Astrocyte of the cerebellum (primary cell): Measurements from ENCODE around the gene FNTB.

ENCODE experiments used
- DNase-seq: peaks from one replicate; pipeline ENCODE4 v3.0.0-alpha.2; 2011; ENCODE audit warnings: low read depth
- H3K4me3 ChIP-seq: 2 replicates; pipeline ENCODE4 v1.5.1; 2011; ENCODE audit warnings: mild to moderate bottlenecking, low read depth, low read length, moderate library complexity
- in situ Hi-C: cut with HindIII; loops from 2 replicates; pipeline ENCODE4 v1.10.0; 2017; ENCODE audit warnings: low sequenced_read_pairs
- TF ChIP-seq, protein P1 (sequence below): IDR thresholded peaks from 2 replicates; pipeline ENCODE4 v1.5.1; 2012; ENCODE audit warnings: low read length, low read depth, moderate library complexity, mild to moderate bottlenecking; ENCODE audit errors: missing control alignments

Gene FNTB

DNA sequence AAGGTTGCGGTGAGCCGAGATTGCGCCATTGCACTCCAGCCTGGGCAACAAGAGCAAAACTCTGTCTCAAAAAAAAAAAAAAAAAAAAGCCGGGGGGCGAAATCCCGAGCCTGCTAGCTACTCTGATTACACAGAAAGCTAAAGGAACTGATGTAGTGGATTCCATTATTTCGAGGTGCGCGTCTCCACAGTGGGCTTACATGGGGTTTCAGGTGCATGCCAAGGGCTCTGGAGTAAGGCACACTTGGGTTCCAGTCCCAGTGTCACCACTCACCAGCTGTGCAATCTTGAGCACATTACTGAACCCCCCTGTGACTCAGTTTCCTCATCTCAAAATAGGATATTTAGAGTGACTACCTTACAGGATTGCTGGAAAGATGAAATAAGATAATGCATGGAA, 12.9 kb upstream of the FNTB start:
- in situ Hi-C loops = no loop called here
- no peak for DNase-seq
- TF ChIP-seq, protein P1, sequence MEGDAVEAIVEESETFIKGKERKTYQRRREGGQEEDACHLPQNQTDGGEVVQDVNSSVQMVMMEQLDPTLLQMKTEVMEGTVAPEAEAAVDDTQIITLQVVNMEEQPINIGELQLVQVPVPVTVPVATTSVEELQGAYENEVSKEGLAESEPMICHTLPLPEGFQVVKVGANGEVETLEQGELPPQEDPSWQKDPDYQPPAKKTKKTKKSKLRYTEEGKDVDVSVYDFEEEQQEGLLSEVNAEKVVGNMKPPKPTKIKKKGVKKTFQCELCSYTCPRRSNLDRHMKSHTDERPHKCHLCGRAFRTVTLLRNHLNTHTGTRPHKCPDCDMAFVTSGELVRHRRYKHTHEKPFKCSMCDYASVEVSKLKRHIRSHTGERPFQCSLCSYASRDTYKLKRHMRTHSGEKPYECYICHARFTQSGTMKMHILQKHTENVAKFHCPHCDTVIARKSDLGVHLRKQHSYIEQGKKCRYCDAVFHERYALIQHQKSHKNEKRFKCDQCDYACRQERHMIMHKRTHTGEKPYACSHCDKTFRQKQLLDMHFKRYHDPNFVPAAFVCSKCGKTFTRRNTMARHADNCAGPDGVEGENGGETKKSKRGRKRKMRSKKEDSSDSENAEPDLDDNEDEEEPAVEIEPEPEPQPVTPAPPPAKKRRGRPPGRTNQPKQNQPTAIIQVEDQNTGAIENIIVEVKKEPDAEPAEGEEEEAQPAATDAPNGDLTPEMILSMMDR = no peak
- H3K4me3 ChIP-seq = no peak overlapping the region

DNA sequence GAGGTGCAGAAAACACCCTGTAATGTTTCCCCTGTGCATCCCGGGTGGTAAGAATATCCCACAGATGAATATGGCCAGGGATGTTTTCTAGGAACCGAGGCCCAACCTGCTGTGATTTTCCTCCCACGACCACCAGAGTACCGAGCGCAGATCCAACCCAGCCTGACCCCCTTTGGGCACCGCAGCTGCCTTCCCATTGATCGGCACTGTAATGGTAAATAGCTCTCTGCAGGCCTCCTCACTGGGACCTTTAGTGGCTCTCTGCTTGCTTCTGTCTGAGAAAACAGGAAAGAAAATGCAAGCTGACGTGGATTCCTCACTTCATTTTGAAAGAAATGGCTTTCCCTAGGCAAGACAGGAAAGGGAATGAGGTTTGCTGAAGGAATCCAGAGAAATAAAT, 12.1 kb upstream of the FNTB start:
- H3K4me3 ChIP-seq = no peak overlapping the region
- DNase-seq = no peak
- in situ Hi-C loops = no loop called here
- TF ChIP-seq, protein P1 = no peak

DNA sequence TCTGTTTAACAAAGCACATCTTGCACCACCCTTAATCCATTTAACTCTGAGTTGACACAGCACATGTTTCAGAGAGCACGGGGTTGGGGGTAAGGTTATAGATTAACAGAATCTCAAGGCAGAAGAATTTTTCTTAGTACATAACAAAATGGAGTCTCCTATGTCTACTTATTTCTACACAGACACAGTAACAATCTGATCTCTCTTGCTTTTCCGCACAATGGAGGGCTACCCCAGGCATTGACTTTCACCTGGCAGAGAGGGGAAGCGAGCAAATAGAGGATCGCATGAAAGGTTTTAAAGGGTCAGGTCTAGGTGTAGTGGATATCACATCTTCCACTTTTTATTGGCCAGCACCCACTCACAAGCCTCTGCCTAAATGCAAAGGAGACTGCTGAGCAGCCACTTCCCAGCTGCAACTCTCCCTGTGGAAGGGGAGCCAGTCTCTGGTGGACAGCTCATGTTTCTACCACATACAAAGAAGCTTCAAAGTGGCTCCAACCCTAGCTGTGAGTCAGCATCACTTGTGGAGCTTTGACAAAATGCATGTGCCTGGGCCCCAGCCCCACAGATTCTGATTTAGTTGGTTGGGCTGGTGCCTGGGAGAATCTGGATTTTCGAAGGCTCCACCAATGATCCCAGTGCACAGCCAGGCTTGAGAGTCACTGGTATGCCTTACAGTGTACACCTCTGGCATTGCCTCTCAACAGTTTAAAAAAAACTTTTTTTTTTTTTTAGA, 7.2 kb upstream of the FNTB start:
- DNase-seq = peak; percentile 19
- no peak overlapping the region for H3K4me3 ChIP-seq
- TF ChIP-seq, protein P1 = no peak
- in situ Hi-C loops = no loop called here

DNA sequence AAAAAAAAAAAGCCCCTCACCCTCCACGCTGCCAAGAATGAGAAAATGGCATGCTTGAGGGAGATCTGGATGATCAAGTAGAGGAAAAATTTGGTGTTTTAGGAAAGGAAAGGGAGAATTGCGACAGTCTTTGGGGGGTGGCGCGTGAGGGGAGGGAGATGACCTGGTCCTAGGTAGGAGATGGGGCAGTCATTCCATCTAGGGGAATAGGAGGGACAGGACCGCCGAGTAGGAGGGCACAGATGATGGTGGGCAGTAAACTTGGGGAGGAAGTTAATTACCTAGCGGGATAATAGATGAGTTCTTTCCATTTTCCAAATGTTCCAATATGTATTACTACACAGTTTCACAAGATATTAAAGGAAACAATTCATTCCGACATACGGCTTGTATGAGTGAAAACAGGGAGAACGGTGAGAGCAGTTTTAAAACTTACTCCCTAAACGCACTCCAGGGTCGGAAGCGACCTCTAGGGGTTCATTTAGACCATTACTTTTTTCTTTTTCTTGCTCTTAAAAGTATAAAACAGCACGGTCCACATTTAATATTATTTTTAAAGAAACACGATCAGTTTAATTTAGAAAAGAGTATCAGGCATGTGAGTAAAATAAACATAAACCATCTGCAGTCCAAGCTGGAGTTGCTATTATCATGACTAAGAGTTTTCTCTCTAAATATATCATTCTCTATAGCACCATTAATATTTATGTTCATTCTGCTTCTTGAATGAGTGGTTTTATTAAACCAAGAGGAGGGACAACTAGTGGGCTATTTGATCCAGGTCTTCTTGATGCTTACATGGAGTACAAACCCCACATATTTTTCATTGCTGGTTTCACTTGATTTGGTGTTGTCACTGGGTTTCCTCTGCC, 3.0 kb upstream of the FNTB start:
- TF ChIP-seq, protein P1 = peak; percentile 63
- in situ Hi-C loops = no loop called here
- H3K4me3 ChIP-seq = peak overlapping the region; percentile 9
- peak; percentile 38 for DNase-seq

DNA sequence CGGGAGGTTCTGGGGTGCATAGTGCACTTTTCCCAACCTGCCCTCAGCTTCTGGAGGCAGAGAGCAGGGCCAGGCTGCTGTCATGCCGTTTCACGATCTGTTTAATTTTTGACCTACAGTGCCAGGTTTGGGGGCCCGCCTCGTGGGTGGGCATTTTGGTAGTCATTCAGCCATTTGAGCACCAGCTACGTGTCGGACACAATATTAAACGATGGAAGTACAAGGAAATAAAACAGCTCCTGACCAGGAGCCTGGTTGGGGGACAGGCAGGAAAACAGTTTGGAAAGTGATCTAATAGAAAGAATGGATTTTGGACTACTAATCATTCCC, 708 bp downstream of the FNTB start:
- H3K4me3 ChIP-seq = peak overlapping the region; percentile 98
- in situ Hi-C loops = loop anchor here (5.0 kb wide), 2 partner anchors 45 to 65 kb away; no protein-coding TSS in a partner anchor
- TF ChIP-seq, protein P1 = no peak
- DNase-seq = no peak

DNA sequence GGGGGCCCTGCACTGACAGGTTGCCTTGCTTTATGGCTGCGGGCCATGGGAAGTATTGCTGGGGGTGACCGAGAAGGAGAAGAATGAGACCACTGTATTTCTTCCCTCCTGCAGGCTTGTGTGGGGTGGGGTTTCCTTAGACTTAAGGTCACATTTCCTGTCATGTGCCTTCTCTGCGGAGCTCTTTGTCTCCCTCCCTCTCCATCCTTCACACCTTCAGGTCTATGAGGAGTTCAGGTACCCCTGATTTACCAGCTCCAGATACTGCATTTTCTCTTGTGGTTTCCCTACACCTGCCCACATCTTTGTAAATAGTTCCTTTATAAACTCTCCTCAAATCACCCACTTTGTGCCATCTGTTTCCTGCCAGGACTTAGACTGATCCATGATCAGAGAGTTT, 3.6 kb downstream of the FNTB start:
- no peak overlapping the region for H3K4me3 ChIP-seq
- DNase-seq = no peak
- TF ChIP-seq, protein P1 = no peak
- in situ Hi-C loops = no loop called here
